GM12878 (cell line): Measurements from ENCODE around the gene PEX16. TPM values are rescaled to one million over a fixed set of nuclear protein-coding genes. Genes with fewer than 3 reads are reported as not detected.

ENCODE experiments used
- ATAC-seq: fragments of 200-7000 bp; cut with Tn5 transposase; 3 replicates; pipeline ENCODE4 v1.9.1; 2020; ENCODE audit warnings: mild to moderate bottlenecking, moderate library complexity
- BruUV-seq: library from RNA; stranded (reverse); fragments of 400-500 nt; replicated peaks from 2 replicates; lab custom pipeline; 2021; lab: Mats Ljungman, UMichigan
- CTCF ChIA-PET: fragments of 300-600 bp; sonication (Branson Sonifier 250); formaldehyde crosslinking; extraction: SDS; loops from one replicate; lab custom pipeline; 2021; ENCODE audit warnings: inconsistent platforms; lab: Yijun Ruan, JAX
- POLR2A ChIA-PET: fragments of 350-600 bp; formaldehyde crosslinking; extraction: SDS; loops from one replicate; lab custom pipeline; 2021; ENCODE audit warnings: inconsistent platforms; lab: Charles Lee
- RAD21 ChIA-PET: fragments of 300-600 bp; sonication (Branson Sonifier 250); formaldehyde crosslinking; loops from one replicate; lab custom pipeline; 2023; ENCODE audit warnings: antibody characterized with exemption; ENCODE audit not compliant: unreplicated experiment; lab: Charles Lee
- SMC1A ChIA-PET: fragments of 300-600 bp; sonication (Branson Sonifier 250); formaldehyde crosslinking; loops from one replicate; lab custom pipeline; 2023; ENCODE audit not compliant: unreplicated experiment, uncharacterized antibody; lab: Charles Lee
- DNase-seq: peaks from one replicate; pipeline ENCODE4 v3.0.0-alpha.2; 2011; ENCODE audit warnings: low read depth, low spot score
- FAIRE-seq: peaks from 3 replicates; lab custom pipeline; 2011; peaks lifted over from hg19 to GRCh38; lab: Jason Lieb, UNC
- H2AFZ ChIP-seq: 2 replicates; pipeline ENCODE4 v1.6.0; 2011; ENCODE audit warnings: low read depth, low read length, control low read depth; ENCODE audit not compliant: control insufficient read depth
- H3K27ac ChIP-seq: 2 replicates; pipeline ENCODE4 v1.5.1; 2011; ENCODE audit warnings: control low read depth; ENCODE audit not compliant: control insufficient read depth, insufficient read depth
- H3K27me3 ChIP-seq, 2 experiments: replicated peaks in 1 of 2; 2 replicates each; pipeline versions ENCODE4 v1.6.0 to v1.6.1; 2011; ENCODE audit warnings: low read length in 1 of 2; ENCODE audit not compliant: control insufficient read depth in 2 of 2, insufficient read depth in 2 of 2
- H3K36me3 ChIP-seq, 2 experiments: 2 replicates each; pipeline ENCODE4 v1.5.1; 2011; ENCODE audit warnings: low read length in 1 of 2; ENCODE audit not compliant: control insufficient read depth in 2 of 2, insufficient read depth in 2 of 2
- H3K4me1 ChIP-seq: 2 replicates; pipeline ENCODE4 v1.6.1; 2011; ENCODE audit warnings: mild to moderate bottlenecking, low read length, moderate library complexity, mixed read lengths; ENCODE audit not compliant: control insufficient read depth, insufficient read depth
- H3K4me2 ChIP-seq: 2 replicates; pipeline ENCODE4 v1.6.0; 2011; ENCODE audit warnings: control low read depth; ENCODE audit not compliant: control insufficient read depth, insufficient read depth
- H3K4me3 ChIP-seq: fragments of 200-600 bp; sonication (generic); 2 replicates; pipeline ENCODE4 v1.5.1; 2016
- H3K79me2 ChIP-seq: 2 replicates; pipeline ENCODE4 v1.6.0; 2011; ENCODE audit warnings: low read length; ENCODE audit not compliant: control insufficient read depth, insufficient read depth
- H3K9ac ChIP-seq: 2 replicates; pipeline ENCODE4 v1.8.0; 2011; ENCODE audit warnings: low read length, control low read depth, mixed read lengths; ENCODE audit not compliant: control insufficient read depth, insufficient read depth
- H3K9me3 ChIP-seq: replicated peaks from 3 replicates; pipeline ENCODE4 v1.5.1; 2011; ENCODE audit warnings: mild to moderate bottlenecking, low read length; ENCODE audit not compliant: control insufficient read depth, insufficient read depth
- H4K20me1 ChIP-seq: 2 replicates; pipeline ENCODE4 v1.6.0; 2011; ENCODE audit not compliant: control insufficient read depth, insufficient read depth
- BMI1 ChIP-seq: fragments of 450-650 bp; IDR thresholded peaks from 2 replicates; pipeline ENCODE4 v1.6.1; 2016; ENCODE audit warnings: mild to moderate bottlenecking, moderate library complexity, borderline replicate concordance
- BRCA1 ChIP-seq: IDR thresholded peaks from 2 replicates; pipeline ENCODE4 v1.6.1; 2011; ENCODE audit warnings: low read depth, low read length, improper control_type of control experiment
- CHD2 ChIP-seq: IDR thresholded peaks from 2 replicates; pipeline ENCODE4 v1.6.1; 2011; ENCODE audit warnings: low read depth, low read length, improper control_type of control experiment, borderline replicate concordance
- CREM ChIP-seq: IDR thresholded peaks from 2 replicates; pipeline ENCODE4 v1.6.1; 2014; ENCODE audit warnings: antibody characterized with exemption, low read depth
- EED ChIP-seq: sonication (generic); IDR thresholded peaks from 2 replicates; pipeline ENCODE4 v1.6.1; 2016; ENCODE audit warnings: antibody characterized with exemption, low read depth
- ESRRA ChIP-seq: IDR thresholded peaks from 2 replicates; pipeline ENCODE4 v1.6.1; 2012; ENCODE audit warnings: mild to moderate bottlenecking, low read length, improper control_type of control experiment
- EZH2 ChIP-seq: IDR thresholded peaks from 2 replicates; pipeline ENCODE4 v1.6.1; 2012; ENCODE audit warnings: low read depth, mild to moderate bottlenecking, control low read depth, inconsistent platforms, low read length, borderline replicate concordance; ENCODE audit not compliant: control insufficient read depth
- FOS ChIP-seq: IDR thresholded peaks from 3 replicates; pipeline ENCODE4 v1.6.1; 2011; ENCODE audit warnings: borderline replicate concordance; ENCODE audit not compliant: insufficient read length; ENCODE audit errors: extremely low read depth
- HDAC6 ChIP-seq: fragments of 200-600 bp; sonication (generic); IDR thresholded peaks from one replicate; pipeline ENCODE4 v1.8.0; 2017; ENCODE audit warnings: antibody characterized with exemption; ENCODE audit not compliant: unreplicated experiment
- IKZF2 ChIP-seq, 2 experiments: fragments of 450-650 bp; IDR thresholded peaks; 2 replicates each; pipeline ENCODE4 v1.6.1; 2017; ENCODE audit warnings: mild to moderate bottlenecking in 2 of 2, moderate library complexity in 2 of 2
- JUND ChIP-seq: IDR thresholded peaks from 2 replicates; pipeline ENCODE4 v1.6.1; 2012; ENCODE audit warnings: low read depth, mild to moderate bottlenecking, low read length, improper control_type of control experiment, moderate library complexity
- POLR2AphosphoS5 ChIP-seq: IDR thresholded peaks from 2 replicates; pipeline ENCODE4 v1.6.1; 2011; ENCODE audit warnings: mild to moderate bottlenecking, low read length, inconsistent platforms
- RUNX3 ChIP-seq: IDR thresholded peaks from 2 replicates; pipeline ENCODE4 v1.6.1; 2012; ENCODE audit warnings: low read length, inconsistent platforms
- SREBF1 ChIP-seq: IDR thresholded peaks from 2 replicates; pipeline ENCODE4 v1.6.1; 2012; ENCODE audit warnings: mild to moderate bottlenecking, low read length
- STAT1 ChIP-seq: fragments of 450-650 bp; conservative IDR thresholded peaks from 2 replicates; pipeline ENCODE4 v1.6.1; 2014; ENCODE audit warnings: antibody characterized with exemption, mild to moderate bottlenecking
- YY1 ChIP-seq: IDR thresholded peaks from 2 replicates; pipeline ENCODE4 v1.6.1; 2011; ENCODE audit warnings: low read depth, mild to moderate bottlenecking, low read length
- WGBS: methylation state at CpG from one replicate; pipeline ENCODE4 v1.1.6; 2016; ENCODE audit warnings: low lambda C conversion rate; ENCODE audit not compliant: insufficient replicate concordance, insufficient coverage; ENCODE audit errors: missing lambda C conversion rate; 5-methylcytosine and 5-hydroxymethylcytosine counted together
- in situ Hi-C: fragments of 300-500 bp; cut with MboI; formaldehyde crosslinking; loops from 9 replicates; pipeline ENCODE4 v1.14.3; 2018; ENCODE audit warnings: mixed read lengths
- intact Hi-C: fragments of 100-400 bp; cut with micrococcal nuclease; formaldehyde crosslinking; loops from one replicate; pipeline ENCODE4 v1.14.2; 2022; ENCODE audit not compliant: unreplicated experiment
- polyA plus RNA-seq, 11 experiments: library from polyadenylated mRNA; depleted of rRNA in 4 of 11; unstranded in 6 of 11; stranded (reverse) in 5 of 11; fragments of >200 nt; fragmentation: Nextera tagmentation in 4 of 11; fragmentation: Illumina TruSeq in 1 of 11; extraction: Ambion mirVana in 4 of 11; extraction: Trizol in 1 of 11; gene quantifications; 1 replicate in 1 of 11; 2 replicates in 10 of 11; pipeline versions ENCODE4 v1.2.1 to v1.2.3, GENCODE V29; 2011 to 2016; ENCODE audit warnings: inconsistent platforms in 2 of 11, missing spikeins in 2 of 11, low read depth in 1 of 11
- total RNA-seq, 4 experiments: library from RNA; depleted of rRNA in 3 of 4; stranded (reverse); fragments of >200 nt in 3 of 4; fragmentation: Illumina TruSeq in 1 of 4; extraction: Trizol in 1 of 4; gene quantifications; 2 replicates each; pipeline versions ENCODE4 v1.2.1 to v1.2.3, GENCODE V29; 2013 to 2021

PEX16 gene
- total and polyA plus RNA-seq, 10 of the 15 experiments (the other 5 are each of a cell fraction or from before 2014, with no cell fraction given), result 1.4 to 53.5 (median 27.6) TPM

- H3K9ac ChIP-seq, result no peak overlapping the region
- H3K9me3 ChIP-seq, result no peaks in the 10 kb centered on the region
- no peaks in the 10 kb centered on the region for H3K4me1 ChIP-seq
- POLR2A ChIA-PET, result no interaction called here
- no peaks in the 10 kb centered on the region for H3K79me2 ChIP-seq
- H3K27ac ChIP-seq, result no peak overlapping the region
- no TSS peak for BruUV-seq
- H3K36me3 ChIP-seq, result peaks cover 14 to 39% of the 10 kb centered on the region in 2 experiments
- RAD21 ChIA-PET, result interaction anchor here (0.5 to 4.7 kb wide), 5 partner anchors 59 to 699 kb away, joined by 3 to 31 read pairs (median 3); no protein-coding TSS in a partner anchor
- intact Hi-C loops (loop anchor here (1.0 kb wide), 1 partner anchor 135 kb away; no protein-coding TSS in a partner anchor), in situ Hi-C loops (no loop called here)
- no peaks in the 10 kb centered on the region for H4K20me1 ChIP-seq
- H3K27me3 ChIP-seq, result no peaks in the 10 kb centered on the region
- H3K4me3 ChIP-seq, result no peak overlapping the region
- DNase-seq (no peak), ATAC-seq (no peak)
- H3K4me2 ChIP-seq, result no peak overlapping the region
- CTCF ChIA-PET, result interaction anchor here (0.6 to 4.5 kb wide), 14 partner anchors 8 to 1805 kb away, joined by 3 to 63 read pairs (median 4); no protein-coding TSS in a partner anchor
- WGBS, result 100% methylated on average over 2 of the region's 2 CpGs
- SMC1A ChIA-PET, result interaction anchor here (1.3 to 3.6 kb wide), 2 partner anchors 94 to 135 kb away, joined by 7 to 24 read pairs; no protein-coding TSS in a partner anchor
- H2AFZ ChIP-seq, result no peak overlapping the region
- TF ChIP-seq BMI1, result no peak
- peak; percentile 22; the same call in 1 of the 2 replicates for TF ChIP-seq POLR2AphosphoS5
- no peak for TF ChIP-seq ESRRA
- TF ChIP-seq RUNX3, result no peak
- TF ChIP-seq CREM, result no peak
- no peak for TF ChIP-seq JUND
- no peak for TF ChIP-seq STAT1
- TF ChIP-seq BRCA1, result no peak
- TF ChIP-seq, all 136 proteins: peak for 1
- no peak for FAIRE-seq
These were observed 46.0 kb downstream of the PEX16 start for GRCh38 chr11:45871638-45872037.

- no peaks in the 10 kb centered on the region for H3K9me3 ChIP-seq
- no TSS peak for BruUV-seq
- intact Hi-C loops, result no loop called here
- in situ Hi-C loops, result no loop called here
- DNase-seq (no peak), FAIRE-seq (no peak), ATAC-seq (no peak)
- no peak overlapping the region for H3K27ac ChIP-seq
- H3K79me2 ChIP-seq, result no peaks in the 10 kb centered on the region
- H3K4me1 ChIP-seq, result no peaks in the 10 kb centered on the region
- ChIA-PET POLR2A (no interaction called here), CTCF (interaction anchor here (0.8 to 4.5 kb wide), 5 partner anchors 28 to 184 kb away, joined by 3 to 27 read pairs (median 3); no protein-coding TSS in a partner anchor), SMC1A (no interaction called here), RAD21 (interaction anchor here (4.7 kb wide), 1 partner anchor 136 kb away, joined by 31 read pairs; no protein-coding TSS in a partner anchor)
- TF ChIP-seq YY1 (no peak), FOS (no peak), HDAC6 (no peak), IKZF2 (IDR thresholded peaks at IDR 0.05) (no peak), SREBF1 (no peak), EED (no peak), EZH2 (no peak), CHD2 (no peak)
- H4K20me1 ChIP-seq, result no peaks in the 10 kb centered on the region
- no peak overlapping the region for H3K4me3 ChIP-seq
- no peak overlapping the region for H2AFZ ChIP-seq
- H3K36me3 ChIP-seq, result peaks cover 14 to 39% of the 10 kb centered on the region in 2 experiments
- no peaks in the 10 kb centered on the region for H3K27me3 ChIP-seq
- 84% methylated on average over 4 of the region's 4 CpGs for WGBS
- H3K4me2 ChIP-seq, result no peak overlapping the region
- H3K9ac ChIP-seq, result no peak overlapping the region
These were observed 47.0 kb downstream of the PEX16 start for GRCh38 chr11:45870706-45871105.
